OCI-LY7 (cell line): ENCODE data around the gene ANKRD33B. TPM values are rescaled to one million over a fixed set of nuclear protein-coding genes. Genes with fewer than 3 reads are reported as not detected.
"Not testable (repeated sequence)": the region's sequence is repeated elsewhere in the genome, so short reads cannot be mapped to it uniquely, and the experiment has no call there.

Experiments used
- BruUV-seq: library from RNA; stranded (reverse); fragments of 400-500 nt; replicated peaks from 2 replicates; lab custom pipeline; 2021; lab: Mats Ljungman, UMichigan
- CTCF ChIA-PET: fragments of 300-600 bp; sonication (Branson Sonifier 250); formaldehyde crosslinking; loops from one replicate; lab custom pipeline; 2022; ENCODE audit warnings: antibody characterized with exemption; ENCODE audit not compliant: unreplicated experiment; lab: Charles Lee
- POLR2A ChIA-PET: fragments of 300-600 bp; sonication (Branson Sonifier 250); formaldehyde crosslinking; loops from one replicate; lab custom pipeline; 2022; ENCODE audit warnings: antibody characterized with exemption; lab: Charles Lee
- DNase-seq: peaks from one replicate; pipeline ENCODE4 v3.0.0-alpha.2; 2015; ENCODE audit warnings: low spot score
- H2AFZ ChIP-seq: fragments of 200-600 bp; sonication (generic), shearing (Covaris generic); 2 replicates; pipeline ENCODE4 v1.6.1; 2014; ENCODE audit warnings: mild to moderate bottlenecking, antibody characterized with exemption, low read length, moderate library complexity
- H3K27ac ChIP-seq: fragments of 200-600 bp; sonication (generic); 2 replicates; pipeline ENCODE4 v1.5.1; 2014; ENCODE audit warnings: mixed run types, low read depth, mild to moderate bottlenecking, moderate library complexity, low read length, inconsistent platforms; ENCODE audit not compliant: poor library complexity, severe bottlenecking
- H3K36me3 ChIP-seq: fragments of 200-600 bp; sonication (generic); 2 replicates; pipeline ENCODE4 v1.6.1; 2014; ENCODE audit warnings: mild to moderate bottlenecking, antibody characterized with exemption, low read length, moderate library complexity, mixed read lengths; ENCODE audit not compliant: insufficient read depth
- H3K4me1 ChIP-seq: fragments of 200-600 bp; sonication (generic); 2 replicates; pipeline ENCODE4 v1.5.1; 2014; ENCODE audit warnings: mild to moderate bottlenecking, low read length; ENCODE audit not compliant: insufficient read depth, poor library complexity, severe bottlenecking
- H3K4me2 ChIP-seq: fragments of 200-600 bp; sonication (generic); 2 replicates; pipeline ENCODE4 v1.6.1; 2014; ENCODE audit warnings: mild to moderate bottlenecking, low read length
- H3K4me3 ChIP-seq: fragments of 200-600 bp; sonication (generic); 2 replicates; pipeline ENCODE4 v1.5.1; 2014; ENCODE audit warnings: mild to moderate bottlenecking, low read depth, low read length; ENCODE audit not compliant: poor library complexity, severe bottlenecking
- H3K79me2 ChIP-seq: fragments of 200-600 bp; sonication (generic); 2 replicates; pipeline ENCODE4 v1.6.1; 2016; ENCODE audit warnings: low read depth, mild to moderate bottlenecking, low read length, moderate library complexity, mixed read lengths; ENCODE audit not compliant: insufficient read depth
- H3K9me2 ChIP-seq: fragments of 200-600 bp; sonication (generic); 2 replicates; pipeline ENCODE4 v1.6.1; 2016; ENCODE audit warnings: mild to moderate bottlenecking, low read length, mixed read lengths; ENCODE audit not compliant: insufficient read depth
- H3K9me3 ChIP-seq: fragments of 200-600 bp; sonication (generic); 2 replicates; pipeline ENCODE4 v1.6.1; 2014; ENCODE audit warnings: mild to moderate bottlenecking, mixed run types, low read length, mixed read lengths
- H4K20me1 ChIP-seq: fragments of 200-600 bp; sonication (generic); 2 replicates; pipeline ENCODE4 v1.6.1; 2014; ENCODE audit warnings: mild to moderate bottlenecking, antibody characterized with exemption, low read length, moderate library complexity, mixed read lengths; ENCODE audit not compliant: insufficient read depth
- EZH2phosphoT487 ChIP-seq: fragments of 200-600 bp; sonication (generic); IDR thresholded peaks from 2 replicates; pipeline ENCODE4 v1.6.1; 2018; ENCODE audit warnings: low read depth, borderline replicate concordance, mild to moderate bottlenecking, mixed run types, antibody characterized with exemption, low read length, moderate library complexity, mixed read lengths
- intact Hi-C: fragments of 100-400 bp; cut with micrococcal nuclease; formaldehyde crosslinking; loops from one replicate; pipeline ENCODE4 v1.10.0; 2022; ENCODE audit not compliant: unreplicated experiment
- total RNA-seq, 2 experiments: library from RNA; depleted of rRNA in 1 of 2; stranded (reverse); fragments of >200 nt in 1 of 2; shearing (Covaris generic) in 1 of 2; gene quantifications; 2 replicates each; pipeline ENCODE4 v1.2.3, GENCODE V29; 2014 to 2022
- TF ChIP-seq, protein P1 (sequence below): fragments of 200-600 bp; sonication (generic); conservative IDR thresholded peaks from 2 replicates; pipeline ENCODE4 v1.5.1; 2014; ENCODE audit warnings: mild to moderate bottlenecking, antibody characterized with exemption, low read length, moderate library complexity, mixed read lengths

ANKRD33B gene
- total RNA-seq, 2 experiments from 2014 or later, result 5.6 to 11.4 TPM

DNA sequence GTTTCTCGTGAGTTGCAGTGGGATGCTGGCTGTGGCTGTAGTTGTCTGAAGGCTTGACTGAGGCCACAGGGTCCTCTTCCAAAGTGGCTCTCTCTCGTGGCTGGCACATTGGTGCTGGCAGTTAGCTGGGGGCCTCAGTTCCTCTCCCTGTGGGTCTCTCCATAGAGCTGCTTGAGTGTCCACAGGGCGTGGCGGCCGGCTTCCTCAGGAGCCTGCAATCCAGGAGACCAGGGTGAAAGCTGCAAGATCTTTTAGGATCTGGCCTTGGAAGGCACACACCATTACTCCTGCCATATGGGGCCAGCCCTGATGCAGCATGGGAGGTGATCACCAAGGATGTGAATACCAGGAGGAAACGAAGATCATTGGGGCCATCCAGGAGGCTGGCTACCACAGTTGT lies 41.1 kb downstream of the ANKRD33B start:
- H3K4me1 ChIP-seq, result peaks cover 80% of the 10 kb centered on the region
- H3K36me3 ChIP-seq, result peaks cover 4% of the 10 kb centered on the region
- no peak overlapping the region for H3K4me3 ChIP-seq
- TF ChIP-seq, protein P1, sequence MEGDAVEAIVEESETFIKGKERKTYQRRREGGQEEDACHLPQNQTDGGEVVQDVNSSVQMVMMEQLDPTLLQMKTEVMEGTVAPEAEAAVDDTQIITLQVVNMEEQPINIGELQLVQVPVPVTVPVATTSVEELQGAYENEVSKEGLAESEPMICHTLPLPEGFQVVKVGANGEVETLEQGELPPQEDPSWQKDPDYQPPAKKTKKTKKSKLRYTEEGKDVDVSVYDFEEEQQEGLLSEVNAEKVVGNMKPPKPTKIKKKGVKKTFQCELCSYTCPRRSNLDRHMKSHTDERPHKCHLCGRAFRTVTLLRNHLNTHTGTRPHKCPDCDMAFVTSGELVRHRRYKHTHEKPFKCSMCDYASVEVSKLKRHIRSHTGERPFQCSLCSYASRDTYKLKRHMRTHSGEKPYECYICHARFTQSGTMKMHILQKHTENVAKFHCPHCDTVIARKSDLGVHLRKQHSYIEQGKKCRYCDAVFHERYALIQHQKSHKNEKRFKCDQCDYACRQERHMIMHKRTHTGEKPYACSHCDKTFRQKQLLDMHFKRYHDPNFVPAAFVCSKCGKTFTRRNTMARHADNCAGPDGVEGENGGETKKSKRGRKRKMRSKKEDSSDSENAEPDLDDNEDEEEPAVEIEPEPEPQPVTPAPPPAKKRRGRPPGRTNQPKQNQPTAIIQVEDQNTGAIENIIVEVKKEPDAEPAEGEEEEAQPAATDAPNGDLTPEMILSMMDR, result no peak
- no peak for TF ChIP-seq EZH2phosphoT487
- no TSS peak for BruUV-seq
- ChIA-PET POLR2A (interaction anchor here (1.2 kb wide), 1 partner anchor 8 kb away, joined by 3 read pairs; no protein-coding TSS in a partner anchor), CTCF (no interaction called here)
- H3K9me3 ChIP-seq, result peaks cover 6% of the 10 kb centered on the region
- peak overlapping the region; percentile 35 for H3K4me2 ChIP-seq
- H3K79me2 ChIP-seq, result peaks cover 12% of the 10 kb centered on the region; the same call in 1 of the 2 replicates
- peak overlapping the region; percentile 98 for H3K27ac ChIP-seq
- H2AFZ ChIP-seq, result no peak overlapping the region
- intact Hi-C loops, result loop anchor here (5.0 kb wide), 2 partner anchors 98 to 253 kb away; partner anchors contain the start of gene MARCHF6
- DNase-seq, result no peak
- no peaks in the 10 kb centered on the region for H4K20me1 ChIP-seq
- no peaks in the 10 kb centered on the region for H3K9me2 ChIP-seq

DNA sequence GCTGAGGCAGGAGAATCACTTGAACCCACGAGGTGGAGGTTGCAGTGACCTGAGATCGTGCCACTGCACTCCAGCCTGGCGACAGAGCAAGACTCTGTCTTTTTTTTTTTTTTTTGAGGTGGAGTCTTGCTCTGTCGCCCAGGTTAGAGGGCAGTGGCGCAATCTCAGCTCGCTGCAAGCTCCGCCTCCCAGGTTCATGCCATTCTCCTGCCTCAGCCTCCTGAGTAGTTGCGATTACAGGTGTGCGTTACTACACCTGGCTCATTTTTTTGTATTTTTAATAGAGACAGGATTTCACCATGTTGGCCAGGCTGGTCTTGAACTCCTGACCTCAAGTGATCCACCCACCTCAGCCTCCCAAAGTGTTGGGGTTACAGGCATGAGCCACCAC lies 42.8 kb downstream of the ANKRD33B start:
- peaks cover 17% of the 10 kb centered on the region; the same call in 1 of the 2 replicates for H3K79me2 ChIP-seq
- not testable (repeated sequence) for H4K20me1 ChIP-seq, BruUV-seq, H3K36me3 ChIP-seq, H3K9me3 ChIP-seq, H2AFZ ChIP-seq, H3K9me2 ChIP-seq
- DNase-seq, result peak; percentile 39
- peak overlapping the region; percentile 69 for H3K4me2 ChIP-seq
- peak overlapping the region; percentile 98 for H3K27ac ChIP-seq
- intact Hi-C loops, result loop anchor here (1.0 to 5.0 kb wide), 6 partner anchors 21 to 254 kb away; partner anchors contain the start of genes ANKRD33B and MARCHF6
- ChIA-PET POLR2A (interaction anchor here (0.6 to 3.1 kb wide), 9 partner anchors 13 to 1081 kb away, joined by 3 to 11 read pairs (median 6); no protein-coding TSS in a partner anchor), CTCF (interaction anchor here (1.1 to 1.8 kb wide), 2 partner anchors 14 to 39 kb away, joined by 4 to 7 read pairs; no protein-coding TSS in a partner anchor)
- H3K4me3 ChIP-seq, result peak overlapping the region; percentile 54
- H3K4me1 ChIP-seq, result peaks cover 78% of the 10 kb centered on the region

DNA sequence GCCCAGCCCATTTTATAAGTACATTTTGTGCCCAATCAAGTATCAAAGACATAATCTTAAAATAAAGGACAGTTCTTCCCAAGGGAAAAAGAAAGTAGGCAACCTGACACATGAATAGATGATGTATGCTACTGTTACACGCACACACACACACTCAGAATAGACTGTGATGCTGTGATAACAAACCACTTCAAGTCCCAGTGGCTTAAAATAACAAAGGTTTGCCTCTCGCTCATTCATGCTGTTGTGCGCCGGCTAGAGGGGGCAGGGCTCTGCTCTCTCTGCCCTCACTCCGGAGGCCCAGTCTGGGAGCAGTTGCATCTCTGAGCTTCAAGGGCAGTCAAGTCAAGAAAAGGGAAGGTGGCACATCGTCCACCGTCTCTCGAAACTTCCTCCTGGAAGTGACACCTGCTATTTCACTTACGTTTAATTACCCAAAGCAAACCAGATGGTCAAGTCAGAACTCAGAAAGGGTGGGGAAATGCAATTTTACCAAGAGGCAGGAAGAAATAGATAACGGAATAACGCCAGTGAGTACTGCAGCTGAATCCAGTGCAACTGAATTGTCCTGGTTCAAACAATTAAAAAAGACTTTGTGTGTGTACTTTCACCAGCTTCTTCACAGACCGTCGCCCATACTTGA lies 43.3 kb downstream of the ANKRD33B start:
- CTCF ChIA-PET, result interaction anchor here (0.7 to 2.5 kb wide), 7 partner anchors 14 to 152 kb away, joined by 3 to 20 read pairs (median 4); no protein-coding TSS in a partner anchor
- Histone ChIP-seq H3K4me3 (peak overlapping the region; percentile 62), H3K9me3 (no peaks in the 10 kb centered on the region), H3K27ac (peak overlapping the region; percentile 98), H3K4me2 (peak overlapping the region; percentile 78), H2AFZ (peak overlapping the region; percentile 11; the same call in 1 of the 2 replicates), H3K4me1 (peaks cover 78% of the 10 kb centered on the region), H3K79me2 (peaks cover 21% of the 10 kb centered on the region; the same call in 1 of the 2 replicates), H3K9me2 (no peaks in the 10 kb centered on the region), H3K36me3 (no peaks in the 10 kb centered on the region; the same call in 1 of the 2 replicates), H4K20me1 (no peaks in the 10 kb centered on the region)
- TF ChIP-seq, protein P1, result no peak
- TF ChIP-seq EZH2phosphoT487, result no peak
- BruUV-seq, result no TSS peak
- intact Hi-C loops, result loop anchor here (1.0 to 5.0 kb wide), 6 partner anchors 20 to 255 kb away; partner anchors contain the start of genes ANKRD33B and MARCHF6
- DNase-seq, result peak; percentile 97
- POLR2A ChIA-PET, result interaction anchor here (0.6 to 3.1 kb wide), 18 partner anchors 10 to 1947 kb away, joined by 3 to 21 read pairs (median 6); no protein-coding TSS in a partner anchor
